PC-3 (cell line): ENCODE data around the gene NOP14. TPM values are rescaled to one million over a fixed set of nuclear protein-coding genes. Genes with fewer than 3 reads are reported as not detected.

Experiments
- ATAC-seq: fragments of 200-7000 bp; cut with Tn5 transposase; 2 replicates; pipeline ENCODE4 v1.9.1; 2020; ENCODE audit warnings: mild to moderate bottlenecking, moderate library complexity
- BruUV-seq: library from RNA; stranded (reverse); fragments of 400-500 nt; replicated peaks from 2 replicates; lab custom pipeline; 2021; lab: Mats Ljungman, UMichigan
- CTCF ChIA-PET: fragments of 300-600 bp; sonication (Branson Sonifier 250); formaldehyde crosslinking; loops from one replicate; lab custom pipeline; 2022; ENCODE audit warnings: antibody characterized with exemption; lab: Charles Lee
- POLR2A ChIA-PET: fragments of 300-600 bp; sonication (Branson Sonifier 250); formaldehyde crosslinking; loops from one replicate; lab custom pipeline; 2022; ENCODE audit warnings: antibody characterized with exemption; ENCODE audit not compliant: unreplicated experiment; lab: Charles Lee
- DNase-seq: peaks from one replicate; pipeline ENCODE4 v3.0.0-alpha.2; 2015
- H2AFZ ChIP-seq: fragments of 300-600 bp; sonication (generic); 2 replicates; pipeline ENCODE4 v1.6.0; 2016; ENCODE audit warnings: antibody characterized with exemption, low read length
- H3F3A ChIP-seq: fragments of 300-600 bp; sonication (generic); one replicate; pipeline ENCODE4 v1.6.0; 2017; ENCODE audit warnings: antibody characterized with exemption, low read length, control low read depth, mild to moderate bottlenecking; ENCODE audit not compliant: unreplicated experiment
- H3K27ac ChIP-seq: fragments of 300-600 bp; sonication (generic); 2 replicates; pipeline ENCODE4 v1.5.1; 2016; ENCODE audit warnings: mild to moderate bottlenecking, low read length
- H3K27me3 ChIP-seq: fragments of 300-600 bp; sonication (generic); 2 replicates; pipeline ENCODE4 v1.6.1; 2016; ENCODE audit warnings: low read length, mixed read lengths
- H3K36me3 ChIP-seq: fragments of 300-600 bp; sonication (generic); 2 replicates; pipeline ENCODE4 v1.6.1; 2016; ENCODE audit warnings: low read depth, mixed run types, low read length, mixed read lengths
- H3K4me1 ChIP-seq: fragments of 300-600 bp; sonication (generic); 2 replicates; pipeline ENCODE4 v1.5.1; 2016; ENCODE audit warnings: low read length; ENCODE audit not compliant: insufficient read depth
- H3K4me2 ChIP-seq: fragments of 300-600 bp; sonication (generic); 2 replicates; pipeline ENCODE4 v1.6.0; 2016; ENCODE audit warnings: low read length
- H3K4me3 ChIP-seq: fragments of 300-600 bp; sonication (generic); 2 replicates; pipeline ENCODE4 v1.5.1; 2016; ENCODE audit warnings: mild to moderate bottlenecking, low read length, mixed read lengths
- H3K79me2 ChIP-seq: fragments of 300-600 bp; sonication (generic); 2 replicates; pipeline ENCODE4 v1.6.1; 2017; ENCODE audit warnings: low read length, mixed read lengths
- H3K9ac ChIP-seq: fragments of 300-600 bp; sonication (generic); 2 replicates; pipeline ENCODE4 v1.6.0; 2016; ENCODE audit warnings: mild to moderate bottlenecking, low read length
- H3K9me2 ChIP-seq: fragments of 300-600 bp; sonication (generic); replicated peaks from 2 replicates; pipeline ENCODE4 v1.6.1; 2016; ENCODE audit warnings: mixed run types, low read length, mixed read lengths
- H3K9me3 ChIP-seq: fragments of 300-600 bp; sonication (generic); 2 replicates; pipeline ENCODE4 v1.6.1; 2016; ENCODE audit warnings: low read length, mixed read lengths
- H4K20me1 ChIP-seq: fragments of 300-600 bp; sonication (generic); 2 replicates; pipeline ENCODE4 v1.6.1; 2016; ENCODE audit warnings: low read length, mixed read lengths
- EZH2 ChIP-seq: fragments of 300-600 bp; sonication (generic); IDR thresholded peaks from one replicate; pipeline ENCODE4 v1.6.1; 2017; ENCODE audit warnings: antibody characterized with exemption, mild to moderate bottlenecking, low read length; ENCODE audit not compliant: unreplicated experiment
- EZH2phosphoT487 ChIP-seq: fragments of 300-600 bp; sonication (generic); IDR thresholded peaks from 2 replicates; pipeline ENCODE4 v1.6.1; 2018; ENCODE audit warnings: mild to moderate bottlenecking, antibody characterized with exemption, low read length, borderline replicate concordance
- intact Hi-C: fragments of 100-400 bp; cut with micrococcal nuclease; formaldehyde crosslinking; loops from 2 replicates; pipeline ENCODE4 v1.9.0; 2023
- total RNA-seq: library from RNA; depleted of rRNA; stranded (reverse); fragments of >200 nt; gene quantifications from 2 replicates; pipeline ENCODE4 v1.2.3, GENCODE V29; 2014
- TF ChIP-seq, protein P1 (sequence below): fragments of 300-600 bp; sonication (generic); conservative IDR thresholded peaks from 2 replicates; pipeline ENCODE4 v1.5.1; 2017; ENCODE audit warnings: antibody characterized with exemption, low read depth, mild to moderate bottlenecking, low read length

Gene NOP14
- total RNA-seq, 1 experiment from 2014 or later: 26.0 TPM

DNA sequence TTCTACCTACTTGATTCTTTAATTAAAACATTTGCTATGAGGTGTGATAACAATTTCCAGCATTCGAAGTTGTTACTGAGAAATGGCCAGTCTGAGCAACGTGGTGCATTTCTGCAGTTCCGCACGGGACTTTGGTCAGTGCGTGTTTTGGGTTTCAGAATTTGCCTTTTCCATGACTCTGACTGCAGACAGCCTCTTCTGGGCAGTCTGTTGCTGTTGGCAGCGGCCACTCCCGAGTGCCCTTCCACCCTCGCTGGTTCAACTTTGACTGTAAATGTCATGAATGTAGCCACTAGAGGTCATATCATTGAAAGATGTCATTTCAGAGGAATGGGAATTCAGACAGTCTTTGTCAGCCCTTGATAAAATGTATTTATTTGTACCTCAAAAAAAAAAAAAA, 53.6 kb downstream of the NOP14 start:
- Histone ChIP-seq H2AFZ (no peak overlapping the region), H3K9me3 (no peaks in the 10 kb centered on the region), H3K27me3 (no peaks in the 10 kb centered on the region), H3K27ac (no peak overlapping the region), H3K4me2 (no peak overlapping the region), H3K4me3 (no peak overlapping the region), H3K9me2 (no peaks in the 10 kb centered on the region), H3K79me2 (no peaks in the 10 kb centered on the region), H4K20me1 (no peaks in the 10 kb centered on the region), H3F3A (no peaks in the 10 kb centered on the region), H3K4me1 (peaks cover 13% of the 10 kb centered on the region), H3K9ac (no peak overlapping the region), H3K36me3 (peaks cover 13% of the 10 kb centered on the region)
- TF ChIP-seq, protein P1, sequence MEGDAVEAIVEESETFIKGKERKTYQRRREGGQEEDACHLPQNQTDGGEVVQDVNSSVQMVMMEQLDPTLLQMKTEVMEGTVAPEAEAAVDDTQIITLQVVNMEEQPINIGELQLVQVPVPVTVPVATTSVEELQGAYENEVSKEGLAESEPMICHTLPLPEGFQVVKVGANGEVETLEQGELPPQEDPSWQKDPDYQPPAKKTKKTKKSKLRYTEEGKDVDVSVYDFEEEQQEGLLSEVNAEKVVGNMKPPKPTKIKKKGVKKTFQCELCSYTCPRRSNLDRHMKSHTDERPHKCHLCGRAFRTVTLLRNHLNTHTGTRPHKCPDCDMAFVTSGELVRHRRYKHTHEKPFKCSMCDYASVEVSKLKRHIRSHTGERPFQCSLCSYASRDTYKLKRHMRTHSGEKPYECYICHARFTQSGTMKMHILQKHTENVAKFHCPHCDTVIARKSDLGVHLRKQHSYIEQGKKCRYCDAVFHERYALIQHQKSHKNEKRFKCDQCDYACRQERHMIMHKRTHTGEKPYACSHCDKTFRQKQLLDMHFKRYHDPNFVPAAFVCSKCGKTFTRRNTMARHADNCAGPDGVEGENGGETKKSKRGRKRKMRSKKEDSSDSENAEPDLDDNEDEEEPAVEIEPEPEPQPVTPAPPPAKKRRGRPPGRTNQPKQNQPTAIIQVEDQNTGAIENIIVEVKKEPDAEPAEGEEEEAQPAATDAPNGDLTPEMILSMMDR: no peak
- TF ChIP-seq EZH2: no peak
- TF ChIP-seq EZH2phosphoT487: no peak
- no TSS peak for BruUV-seq
- ATAC-seq (no peak), DNase-seq (no peak)
- intact Hi-C loops: loop anchor here (10.0 kb wide), 1 partner anchor 65 kb away; the partner anchor contains the start of gene ADD1
- CTCF ChIA-PET: no interaction called here
- POLR2A ChIA-PET: no interaction called here

DNA sequence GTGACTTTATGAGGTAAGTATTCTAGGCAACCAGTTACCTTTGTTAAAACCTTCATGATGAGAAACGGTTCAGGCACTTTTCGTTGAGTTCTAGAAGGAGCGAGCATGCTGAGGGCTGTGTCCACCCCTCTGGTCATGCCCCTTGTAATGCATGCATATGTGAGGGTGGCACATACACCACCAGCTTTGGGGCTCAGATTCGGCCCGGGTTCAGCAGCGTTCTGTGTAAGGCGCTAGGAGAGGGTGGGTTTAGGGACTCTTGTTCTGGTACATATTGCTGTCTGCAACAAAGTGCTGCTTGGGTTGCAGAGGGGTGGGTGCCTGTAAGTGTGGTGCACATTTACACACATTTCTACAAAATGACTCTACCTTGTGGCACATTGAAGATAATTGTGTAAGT, 54.5 kb downstream of the NOP14 start:
- no TSS peak for BruUV-seq
- CTCF ChIA-PET: no interaction called here
- no peaks in the 10 kb centered on the region for H3K27me3 ChIP-seq
- no peak for TF ChIP-seq EZH2phosphoT487
- TF ChIP-seq, protein P1: no peak
- H4K20me1 ChIP-seq: no peaks in the 10 kb centered on the region
- intact Hi-C loops: loop anchor here (10.0 kb wide), 1 partner anchor 64 kb away; the partner anchor contains the start of gene ADD1
- H3F3A ChIP-seq: no peaks in the 10 kb centered on the region
- H3K79me2 ChIP-seq: no peaks in the 10 kb centered on the region
- DNase-seq: no peak
- no peak overlapping the region for H3K4me3 ChIP-seq
- H3K9me2 ChIP-seq: no peaks in the 10 kb centered on the region
- POLR2A ChIA-PET: no interaction called here
- H3K4me2 ChIP-seq: no peak overlapping the region
- peaks cover 13% of the 10 kb centered on the region for H3K4me1 ChIP-seq
- no peak overlapping the region for H3K27ac ChIP-seq
- H3K36me3 ChIP-seq: peaks cover 13% of the 10 kb centered on the region
- H2AFZ ChIP-seq: no peak overlapping the region
- no peak overlapping the region for H3K9ac ChIP-seq
- no peaks in the 10 kb centered on the region for H3K9me3 ChIP-seq
- no peak for ATAC-seq

DNA sequence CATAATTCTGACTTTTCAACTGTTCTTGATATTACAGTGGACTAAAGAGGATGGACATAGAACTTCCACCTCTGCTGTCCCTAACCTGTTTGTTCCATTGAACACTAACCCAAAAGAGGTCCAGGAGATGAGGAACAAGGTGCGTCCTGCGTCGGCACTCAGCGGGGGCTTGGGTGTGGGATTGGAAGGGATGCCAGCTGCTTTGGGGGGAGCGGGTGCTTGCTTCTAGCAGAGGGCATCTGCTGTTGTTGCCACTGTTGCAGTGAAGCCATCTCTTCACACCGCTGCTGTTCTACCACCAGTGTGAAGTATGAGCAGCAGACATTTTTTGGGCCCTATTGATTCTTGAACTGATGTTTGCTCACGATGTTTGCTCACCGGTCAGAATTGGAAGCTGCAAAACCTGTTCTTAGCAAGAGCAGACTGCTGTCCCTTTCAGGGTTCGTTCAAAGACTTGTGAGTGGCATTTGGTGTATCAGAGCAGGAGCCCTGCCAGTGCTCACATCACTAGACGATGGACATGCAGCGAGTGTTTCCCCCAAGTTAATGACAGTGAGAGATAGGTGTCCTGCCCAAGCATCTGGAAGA, 55.4 kb downstream of the NOP14 start:
- intact Hi-C loops: loop anchor here (10.0 kb wide), 1 partner anchor 63 kb away; the partner anchor contains the start of gene ADD1
- Histone ChIP-seq H3K36me3 (peaks cover 13% of the 10 kb centered on the region), H3K79me2 (no peaks in the 10 kb centered on the region), H3K27ac (no peak overlapping the region), H2AFZ (no peak overlapping the region), H3K4me3 (no peak overlapping the region), H3K9me3 (no peaks in the 10 kb centered on the region), H3K4me1 (peaks cover 13% of the 10 kb centered on the region), H3K9me2 (no peaks in the 10 kb centered on the region), H4K20me1 (no peaks in the 10 kb centered on the region), H3K4me2 (peak overlapping the region; percentile 29; the same call in 1 of the 2 replicates), H3K27me3 (no peaks in the 10 kb centered on the region), H3F3A (no peaks in the 10 kb centered on the region), H3K9ac (no peak overlapping the region)
- ATAC-seq (peak; percentile 56; the same call in 1 of the 2 replicates), DNase-seq (peak; percentile 68)
- POLR2A ChIA-PET: no interaction called here
- no peak for TF ChIP-seq EZH2phosphoT487
- no peak for TF ChIP-seq EZH2
- TF ChIP-seq, protein P1: no peak
- BruUV-seq: no TSS peak
- CTCF ChIA-PET: no interaction called here
